Breast epithelium (tissue), 3 donors: ENCODE results near the gene POMP.

ENCODE experiments used
- CTCF ChIP-seq, 3 donors: fragments of 450-650 bp; IDR thresholded peaks; one replicate each; pipeline ENCODE4 v1.5.1; 2016 to 2017; ENCODE audit warnings: antibody characterized with exemption in 3 of 3, mild to moderate bottlenecking in 3 of 3, moderate library complexity in 3 of 3
- POLR2A ChIP-seq: fragments of 450-650 bp; IDR thresholded peaks from one replicate; pipeline ENCODE4 v1.6.1; 2016; ENCODE audit warnings: antibody characterized with exemption, mild to moderate bottlenecking, moderate library complexity
- POLR2AphosphoS5 ChIP-seq, 3 donors: sonication (generic); formaldehyde crosslinking; IDR thresholded peaks; one replicate each; pipeline ENCODE4 v1.6.1; 2017; ENCODE audit warnings: antibody characterized with exemption in 3 of 3

- TF ChIP-seq POLR2A, result no peak
- TF ChIP-seq CTCF (IDR thresholded peaks at IDR 0.05), result no peak
- no peak for TF ChIP-seq POLR2AphosphoS5 (IDR thresholded peaks at IDR 0.05)
Measured at GRCh38 chr13:28657784-28658538, 969 bp upstream of the POMP start.
